GM18519 (cell line): ENCODE results near the gene CDRT15.
"Not testable (repeated sequence)": the region's sequence is repeated elsewhere in the genome, so short reads cannot be mapped to it uniquely, and the experiment has no call there.

Source experiments
- ATAC-seq: cut with Tn5 transposase; IDR thresholded peaks from one replicate; pipeline ENCODE4 v1.9.1; 2021; ENCODE audit warnings: mild to moderate bottlenecking, moderate library complexity; ENCODE audit not compliant: unreplicated experiment, low FRiP score

CDRT15 gene

DNA sequence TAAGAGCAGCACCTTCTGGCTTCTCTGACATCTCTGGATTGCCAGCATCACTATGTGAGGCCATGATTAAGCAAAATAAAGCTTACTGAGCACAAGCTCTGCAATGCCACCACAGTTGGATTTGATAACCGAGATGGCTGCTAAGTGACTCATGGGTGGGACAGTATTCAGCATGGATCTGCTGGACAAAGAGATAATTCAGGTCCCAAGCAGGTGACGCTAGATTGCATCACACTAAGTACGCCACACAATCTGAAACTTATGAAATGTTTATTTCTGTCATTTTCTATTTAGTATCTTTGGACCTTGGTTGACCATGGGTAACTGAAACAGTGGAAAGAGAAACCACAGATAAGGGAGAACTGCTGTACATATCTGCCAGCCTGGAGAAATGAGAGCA, 27.4 kb downstream of the CDRT15 start:
- ATAC-seq: no peak

DNA sequence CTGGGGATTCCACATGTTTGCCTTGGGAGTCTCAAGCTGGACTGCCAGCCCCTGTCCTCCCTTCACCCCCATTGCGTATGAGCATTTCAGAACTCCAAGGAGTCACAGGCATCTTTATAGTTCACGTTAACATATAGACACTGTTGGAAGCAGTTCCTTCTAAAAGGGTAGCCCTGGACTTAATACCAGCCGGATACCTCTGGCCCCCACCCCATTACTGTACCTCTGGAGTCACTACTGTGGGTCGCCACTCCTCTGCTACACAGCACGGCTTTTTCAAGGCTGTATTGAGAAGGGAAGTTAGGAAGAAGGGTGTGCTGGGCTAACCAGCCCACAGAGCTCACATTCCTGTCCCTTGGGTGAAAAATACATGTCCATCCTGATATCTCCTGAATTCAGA, 28.9 kb downstream of the CDRT15 start:
- ATAC-seq: no peak

DNA sequence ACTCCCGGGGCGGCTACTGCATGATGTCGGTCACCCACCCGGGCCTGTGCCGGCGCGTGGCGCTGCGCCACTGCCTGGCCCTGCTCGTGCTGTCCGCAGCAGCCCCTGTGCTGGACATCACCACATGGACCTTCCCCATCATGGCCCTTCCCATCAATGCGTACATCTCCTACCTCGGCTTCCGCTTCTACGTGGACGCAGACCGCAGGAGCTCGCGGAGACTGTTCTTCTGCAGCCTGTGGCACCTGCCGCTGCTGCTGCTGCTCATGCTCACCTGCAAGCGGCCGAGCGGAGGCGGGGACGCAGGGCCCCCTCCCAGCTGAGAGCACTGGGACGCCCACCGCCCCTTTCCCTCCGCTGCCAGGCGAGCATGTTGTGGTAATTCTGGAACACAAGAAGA, 29.8 kb downstream of the CDRT15 start:
- no peak for ATAC-seq

DNA sequence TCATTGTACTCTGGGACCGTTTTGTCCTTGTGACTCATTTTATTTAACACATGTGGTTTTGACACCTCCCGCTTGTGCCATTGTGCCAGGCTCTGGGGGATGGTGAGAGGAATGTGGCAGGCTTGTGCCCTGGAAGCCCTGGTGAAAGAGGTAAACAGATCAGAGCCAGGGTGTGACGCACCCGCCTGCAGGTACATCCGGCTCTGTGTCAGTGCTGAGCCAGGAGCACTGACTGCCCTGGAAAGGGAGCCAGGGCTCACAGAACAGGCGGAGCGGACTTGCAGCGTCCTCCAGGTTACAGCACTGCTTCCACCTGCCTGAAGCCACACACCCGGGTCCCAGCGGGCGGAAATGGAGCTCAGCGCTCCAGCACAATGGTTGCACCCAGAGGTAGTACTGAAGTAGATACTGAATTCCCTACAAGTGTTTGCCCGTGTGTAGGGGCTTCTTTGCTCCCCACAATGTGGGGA, 30.6 kb downstream of the CDRT15 start:
- ATAC-seq: no peak

DNA sequence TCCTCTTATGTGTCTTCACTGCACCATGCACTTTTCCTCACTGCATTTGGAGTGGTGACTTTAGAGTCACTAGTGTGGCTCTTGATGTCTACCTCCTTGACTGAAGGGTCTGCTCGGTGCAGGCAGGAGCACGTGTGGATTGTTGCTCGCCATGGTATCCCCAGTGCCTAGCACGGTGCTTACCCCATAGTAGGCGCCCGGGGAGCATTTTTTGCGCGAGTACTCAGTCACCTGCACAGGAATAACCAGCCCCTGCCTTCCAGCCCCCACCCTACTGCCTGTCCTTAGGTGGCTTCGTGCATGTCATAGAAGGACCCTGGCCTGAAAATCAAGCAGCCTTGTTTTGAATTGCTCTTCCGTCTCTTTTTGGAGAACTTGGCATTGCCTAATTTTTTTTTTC, 31.3 kb downstream of the CDRT15 start:
- ATAC-seq: no peak

DNA sequence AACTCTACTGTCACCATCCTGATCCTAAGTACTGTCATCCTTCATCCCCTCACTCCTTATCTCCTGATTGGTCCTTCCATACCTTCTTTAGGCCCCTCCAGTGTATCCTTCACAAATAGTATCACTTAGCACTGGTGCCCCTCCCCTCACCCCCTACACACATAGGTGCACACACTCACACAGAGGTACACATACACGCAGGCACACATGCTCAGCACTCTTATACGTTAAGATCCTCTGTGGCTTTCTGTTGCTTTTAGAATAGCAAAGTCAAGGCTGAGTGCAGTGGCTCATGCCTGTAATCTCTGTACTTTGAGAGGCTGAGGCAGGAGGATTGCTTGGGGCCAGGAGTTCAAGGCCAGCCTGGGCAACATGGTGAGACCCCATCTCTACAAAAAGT, 32.1 kb downstream of the CDRT15 start:
- no peak for ATAC-seq

DNA sequence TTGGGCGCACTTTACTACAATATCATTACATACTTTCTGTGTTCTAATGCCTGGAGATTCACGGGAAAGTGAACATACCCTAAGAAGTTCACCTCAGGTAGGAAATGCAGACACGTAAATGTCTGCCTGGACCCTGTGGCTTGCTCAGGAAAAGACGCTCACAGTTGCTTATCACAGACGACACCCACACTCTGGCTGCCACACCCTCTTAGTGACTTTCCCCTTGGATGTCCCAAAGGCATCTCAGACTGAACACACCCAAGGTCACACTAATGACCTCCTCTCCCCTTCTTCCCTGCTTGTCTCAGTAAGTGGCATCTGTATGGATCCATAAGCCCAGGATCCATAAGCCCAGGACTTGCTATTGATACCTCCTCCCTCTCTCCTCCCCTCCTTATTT, 32.6 kb downstream of the CDRT15 start:
- ATAC-seq: no peak

DNA sequence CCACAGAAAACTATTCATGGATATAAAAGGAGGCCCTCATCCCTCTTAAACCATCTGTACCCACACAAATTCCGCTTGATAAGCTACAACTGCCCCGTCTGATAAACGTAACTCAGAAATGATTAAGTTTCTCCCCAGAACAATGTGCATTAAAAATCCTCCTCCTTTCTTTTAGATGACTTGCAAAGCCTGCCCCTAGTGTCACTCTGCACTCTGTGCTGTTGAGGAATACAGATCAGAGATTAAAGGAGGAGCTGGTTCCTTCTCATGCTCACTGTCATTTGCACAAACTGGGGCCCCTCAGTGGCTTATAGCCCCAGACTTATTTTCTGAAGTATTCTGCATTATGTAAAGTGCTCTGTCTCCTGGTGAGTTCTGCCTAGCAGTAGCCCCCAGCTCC, 33.3 kb downstream of the CDRT15 start:
- no peak for ATAC-seq

DNA sequence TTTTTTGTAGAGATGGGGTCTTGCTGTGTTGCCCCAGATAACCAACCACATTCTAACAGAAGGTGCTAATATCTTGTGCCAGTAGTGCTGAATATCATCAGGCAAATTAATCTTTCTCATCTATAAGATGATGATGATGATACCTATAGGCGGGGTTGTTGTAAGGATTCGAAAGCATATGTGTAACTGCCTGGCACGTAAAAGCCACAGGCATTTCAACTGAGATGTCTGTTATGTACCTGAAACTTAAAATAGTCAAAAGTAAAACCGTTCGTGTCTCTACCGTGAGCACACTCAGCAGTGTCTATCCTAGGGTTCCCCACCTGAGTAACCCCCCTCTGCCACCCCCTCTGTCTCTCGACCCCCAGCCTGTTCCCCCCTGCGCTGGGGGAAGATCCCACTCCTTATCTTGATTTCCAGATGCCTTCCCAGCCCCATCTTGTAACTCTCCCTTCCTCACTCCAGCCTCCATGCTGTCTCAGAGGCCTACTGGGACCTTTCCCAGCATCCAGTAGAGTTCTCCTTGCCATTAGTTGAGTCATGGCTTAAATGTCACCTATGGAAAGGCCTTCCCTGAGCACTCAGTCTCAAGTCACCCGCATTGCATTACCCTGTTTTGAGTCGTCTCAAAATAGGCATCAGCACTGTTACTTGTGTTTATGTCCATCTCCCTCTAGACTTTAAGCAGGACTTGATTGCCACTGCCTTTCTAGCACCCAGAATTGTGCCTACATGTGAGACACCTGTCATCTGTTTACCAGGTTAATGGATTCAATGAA, 34.1 kb downstream of the CDRT15 start:
- ATAC-seq: no peak

DNA sequence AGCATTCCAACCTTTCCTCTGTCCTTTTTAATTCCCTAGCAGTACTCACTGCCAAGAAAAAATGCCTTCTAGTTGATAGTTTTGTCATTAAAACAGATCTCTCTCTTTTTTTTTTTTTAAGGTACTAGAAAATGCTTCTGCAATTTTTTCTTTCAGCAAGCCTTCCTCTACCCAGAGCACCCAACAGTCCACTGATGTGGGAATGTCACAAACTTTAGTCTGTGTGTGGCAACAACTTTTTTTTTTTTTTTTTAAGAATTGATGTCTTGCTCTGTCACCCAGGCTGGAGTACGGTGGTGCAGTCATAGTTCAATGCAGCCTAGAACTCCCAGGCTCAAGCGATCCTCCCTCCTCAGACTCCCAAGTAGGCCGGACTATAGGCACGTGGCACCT, 34.7 kb downstream of the CDRT15 start:
- ATAC-seq: no peak

DNA sequence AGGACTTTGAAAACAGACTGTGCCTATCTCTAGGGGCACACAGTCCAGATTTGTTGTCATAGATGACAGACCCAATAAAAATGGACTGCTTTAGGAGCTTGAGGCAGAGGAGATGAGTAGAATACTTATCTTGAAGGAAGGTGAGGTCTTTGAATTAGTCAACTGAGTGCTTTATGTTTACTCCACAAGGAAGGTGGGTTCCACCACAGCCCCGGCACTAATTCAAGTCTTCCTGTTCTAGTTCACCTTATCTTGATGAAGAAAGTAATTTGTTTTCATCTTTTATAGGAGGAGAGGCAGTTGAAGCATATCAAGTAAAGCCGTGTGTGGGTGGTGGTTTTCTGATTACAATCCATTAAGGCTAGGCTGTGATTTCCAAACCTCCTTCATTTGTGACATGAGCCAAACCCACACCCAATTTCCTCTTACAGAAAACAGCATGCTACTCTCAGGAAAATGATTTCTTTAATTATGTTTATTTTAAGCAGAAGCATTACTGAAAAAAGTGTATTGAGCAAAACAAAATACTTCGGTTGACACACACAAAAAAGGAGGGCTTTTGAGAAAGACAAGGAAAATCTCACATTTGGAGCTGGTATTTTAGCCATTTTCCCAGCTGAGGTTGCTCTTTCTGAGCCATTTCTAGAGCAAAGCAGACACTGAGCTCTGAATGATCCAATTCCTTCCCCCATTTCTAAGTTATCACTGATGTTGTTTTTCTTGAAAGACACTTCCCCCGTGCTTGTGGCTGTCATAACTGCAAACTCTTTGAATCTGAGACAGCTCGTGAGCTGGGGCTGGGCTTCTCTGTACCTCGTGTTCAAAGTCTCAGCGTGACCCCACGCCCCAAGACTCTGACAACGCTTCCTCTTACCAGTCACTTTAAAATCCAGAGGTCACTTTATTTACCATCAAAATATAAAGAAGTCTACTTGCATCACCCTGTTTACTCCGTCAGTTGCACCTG, 35.4 kb downstream of the CDRT15 start:
- ATAC-seq: no peak

DNA sequence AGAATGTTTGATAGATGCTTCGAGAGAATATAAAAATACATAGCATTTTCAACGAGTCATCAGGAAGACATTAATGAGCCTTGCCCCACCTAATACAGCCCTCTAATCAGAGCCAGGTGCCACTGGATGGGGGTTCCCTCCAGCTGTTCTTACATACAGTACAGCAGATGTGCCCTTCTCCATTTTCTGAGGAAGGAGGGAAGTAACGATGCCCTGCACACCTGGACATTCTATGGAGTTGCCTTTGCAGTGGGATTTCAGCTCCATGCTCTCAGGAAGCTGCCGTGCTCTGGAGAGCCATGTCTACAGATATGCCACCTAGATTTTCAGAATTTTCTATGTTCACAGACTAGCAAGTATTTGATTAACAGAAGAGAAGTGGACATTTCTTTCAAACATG, 36.3 kb downstream of the CDRT15 start:
- ATAC-seq: no peak

DNA sequence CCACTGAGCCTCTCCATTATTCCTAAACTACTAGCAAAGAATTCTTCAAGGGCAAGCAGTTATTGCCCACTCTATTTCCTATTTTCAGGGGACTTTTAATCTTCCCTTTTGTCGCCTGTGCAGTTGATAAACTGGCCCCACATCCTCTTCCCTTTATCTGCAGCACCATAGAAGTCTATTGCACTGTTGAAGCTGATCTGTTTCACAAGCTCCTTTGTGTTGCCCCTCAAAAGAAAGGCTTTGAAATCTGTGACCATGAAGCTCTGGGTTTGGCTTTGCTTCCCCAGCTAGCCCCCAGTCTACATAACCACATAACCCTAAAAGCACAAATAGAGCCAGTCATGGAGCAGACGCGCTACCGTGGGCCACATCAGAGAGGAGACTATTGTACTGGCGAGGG, 37.1 kb downstream of the CDRT15 start:
- no peak for ATAC-seq

DNA sequence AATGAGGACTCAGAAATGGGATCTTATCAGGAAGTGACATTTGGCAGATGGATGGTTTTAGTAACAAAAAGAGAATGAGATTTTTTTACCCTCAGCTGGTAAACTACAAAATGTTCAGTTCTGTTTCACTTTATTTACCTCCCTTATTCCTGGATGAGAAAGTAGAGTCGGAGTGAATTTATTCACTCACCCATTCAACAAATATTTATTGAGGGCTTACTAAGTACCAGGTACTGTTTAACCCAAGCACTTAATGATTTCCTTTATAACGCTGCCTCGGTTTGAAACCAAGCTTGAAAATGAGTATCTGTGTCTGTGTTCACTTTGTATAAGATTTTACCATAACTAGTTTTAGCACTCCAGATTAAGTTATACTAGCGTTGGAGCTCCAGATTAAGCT, 38.1 kb downstream of the CDRT15 start:
- ATAC-seq: no peak

DNA sequence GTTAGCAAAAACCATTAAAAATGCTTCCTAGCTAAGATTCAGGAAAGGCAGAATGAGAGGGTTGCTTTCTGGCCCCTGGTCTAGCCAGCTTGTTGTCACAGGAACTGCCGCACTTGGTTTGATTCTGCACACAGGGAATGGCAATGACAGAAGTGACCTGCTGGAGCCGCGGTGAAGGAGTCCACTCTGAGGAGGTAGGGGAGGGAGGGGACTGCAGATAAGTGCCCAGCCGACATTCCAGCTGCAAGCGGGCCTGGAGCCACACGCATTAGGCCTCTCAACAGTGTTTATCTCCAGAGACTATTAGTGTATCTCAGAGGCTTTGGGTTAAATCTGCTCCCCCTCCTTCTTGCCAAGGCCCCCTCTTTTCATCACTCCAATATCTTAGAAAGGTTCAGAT, 38.6 kb downstream of the CDRT15 start:
- ATAC-seq: no peak

DNA sequence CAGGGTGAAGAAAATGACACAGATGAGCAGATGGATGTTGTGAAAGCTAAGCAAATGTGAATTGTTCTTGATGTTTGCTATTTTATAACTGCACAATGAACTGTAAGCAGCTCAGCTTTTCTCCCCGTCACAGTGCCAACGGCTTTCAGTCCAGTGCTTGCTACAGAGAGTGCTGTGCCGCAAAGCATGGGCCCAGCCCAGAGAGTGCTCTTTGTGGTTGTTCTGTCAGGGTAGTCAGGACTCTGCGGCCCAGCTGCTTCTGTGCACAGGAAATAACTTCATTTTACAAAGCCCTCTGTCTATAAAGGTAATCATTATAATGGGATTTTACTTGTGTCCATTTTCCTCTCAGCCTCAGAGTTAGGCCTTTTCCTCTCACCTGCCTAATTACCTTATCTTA, 39.1 kb downstream of the CDRT15 start:
- no peak for ATAC-seq

DNA sequence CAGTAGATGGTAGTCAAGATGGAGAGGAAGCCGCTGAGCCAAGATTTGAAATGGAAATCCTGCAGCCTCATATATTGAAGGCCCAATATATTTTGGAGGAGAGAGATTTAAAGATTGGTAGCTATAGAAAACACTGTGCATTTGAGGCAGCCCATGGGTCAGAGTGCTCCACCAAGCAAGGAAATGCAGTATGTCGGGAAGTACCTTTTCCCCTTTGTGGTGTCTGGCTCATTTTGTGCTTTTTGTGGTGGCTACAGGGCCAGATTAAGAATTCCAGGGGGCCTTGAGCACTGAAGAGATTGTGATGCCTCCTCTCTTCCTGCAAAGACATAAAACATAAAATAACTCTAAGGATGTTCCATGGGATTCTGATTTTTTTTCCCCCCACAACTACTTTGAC, 39.6 kb downstream of the CDRT15 start:
- ATAC-seq: no peak

DNA sequence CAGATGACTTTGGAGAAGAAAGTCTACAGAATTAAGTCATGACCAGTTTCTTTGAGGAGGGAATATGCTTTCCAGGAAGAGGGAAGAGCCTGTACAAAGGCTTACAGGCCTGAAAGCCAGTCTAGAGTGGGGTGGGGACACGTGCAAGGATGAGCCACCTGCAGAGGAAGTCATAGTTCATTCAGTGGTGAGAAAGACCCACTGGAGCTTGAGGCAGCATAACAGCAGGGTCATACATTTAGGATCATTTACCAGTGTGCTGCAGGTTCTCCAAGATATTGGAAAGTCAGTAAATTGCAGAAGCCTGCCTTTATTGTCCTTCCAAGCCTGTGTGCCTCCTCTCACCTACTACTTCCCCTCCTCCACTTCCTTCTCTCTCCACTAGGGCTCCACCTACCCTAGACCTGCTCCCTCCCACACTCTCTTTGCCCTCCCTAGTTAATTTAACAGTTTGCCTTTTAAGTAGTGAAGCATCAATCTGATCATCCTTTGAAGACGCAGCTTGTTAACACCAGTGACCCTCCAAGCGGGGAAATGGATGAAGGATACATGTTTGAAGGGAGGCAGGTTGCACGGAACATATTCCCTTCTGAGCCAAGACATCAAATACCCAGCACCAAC, 40.2 kb downstream of the CDRT15 start:
- ATAC-seq: no peak

DNA sequence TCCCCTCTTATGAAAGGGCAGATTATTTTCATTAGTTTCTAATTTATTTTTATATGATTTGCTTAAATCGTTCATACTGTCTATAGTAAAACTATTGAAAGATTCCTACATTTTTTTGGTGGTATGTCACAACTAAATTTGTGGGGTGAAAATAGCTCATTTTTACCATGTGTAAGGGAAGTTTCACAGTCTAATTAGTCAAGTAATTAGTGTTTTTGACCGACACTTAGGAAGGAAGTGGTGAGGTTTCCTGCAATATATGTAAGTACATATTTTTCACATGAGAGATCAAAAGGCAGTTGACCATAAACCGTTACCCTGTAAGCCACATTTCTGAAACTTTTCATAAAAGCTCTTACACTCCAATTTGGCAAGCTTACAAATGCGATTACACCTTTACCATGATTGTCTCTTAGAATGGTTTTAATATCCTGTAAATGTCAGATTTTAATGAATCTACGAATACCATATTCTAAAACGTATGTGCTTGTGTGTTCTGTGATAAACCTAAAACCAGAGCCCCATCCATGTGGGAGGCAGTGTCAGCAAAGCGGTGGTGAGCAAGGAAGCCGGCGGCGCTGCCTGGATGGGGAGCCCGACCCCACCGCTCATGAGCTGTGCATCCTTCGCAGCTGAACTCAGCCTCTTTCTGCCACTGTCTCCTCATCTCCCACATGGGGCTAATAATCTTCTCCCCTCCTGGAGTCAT, 43.9 kb downstream of the CDRT15 start:
- peak; percentile 51 for ATAC-seq

DNA sequence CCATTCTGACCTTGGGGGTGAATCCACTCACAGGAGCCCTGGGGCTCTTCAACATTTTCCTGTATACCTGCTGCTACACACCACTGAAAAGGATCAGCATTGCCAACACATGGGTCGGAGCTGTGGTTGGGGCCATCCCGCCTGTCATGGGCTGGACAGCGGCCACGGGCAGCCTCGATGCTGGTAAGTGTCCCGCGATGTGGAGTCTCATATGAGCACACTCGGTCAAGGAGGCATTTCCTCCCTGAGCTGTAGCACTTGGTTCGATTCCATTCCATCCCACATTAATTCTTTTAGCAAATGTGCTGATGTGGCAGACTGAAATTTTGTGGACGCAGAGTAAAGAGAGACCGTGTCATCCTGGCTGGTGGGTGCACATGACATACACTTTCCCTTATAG, 44.6 kb downstream of the CDRT15 start:
- not testable (repeated sequence) for ATAC-seq

DNA sequence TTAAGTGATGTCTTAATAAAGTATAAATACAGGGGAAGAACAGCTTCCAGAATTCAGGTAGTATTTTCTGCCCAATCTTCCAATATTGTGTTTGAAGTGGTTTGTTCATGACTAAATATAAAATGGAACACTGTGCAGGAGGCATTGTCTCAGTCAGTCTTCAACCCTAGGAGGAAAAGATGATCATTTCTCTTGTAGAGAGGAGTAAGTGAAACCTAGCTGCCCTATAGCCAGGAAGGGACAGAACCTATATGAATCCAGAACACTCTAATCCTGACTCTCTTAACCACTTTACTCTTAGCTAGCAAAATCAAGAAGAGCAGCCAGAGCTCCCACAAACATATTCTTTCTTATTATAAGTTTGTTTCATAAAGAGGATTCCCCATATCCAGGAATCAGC, 45.2 kb downstream of the CDRT15 start:
- ATAC-seq: not testable (repeated sequence)
